HEK293 (cell line): ENCODE results near the gene GJC2.

Experiments
- BCL11A ChIP-seq: fragments of 450-650 bp; formaldehyde crosslinking; IDR thresholded peaks from 2 replicates; pipeline ENCODE4 v1.5.1; 2016; ENCODE audit warnings: low read depth, missing biosample characterization, missing genetic modification characterization
- HOXA7 ChIP-seq: sonication (generic); formaldehyde crosslinking; IDR thresholded peaks from 2 replicates; pipeline ENCODE4 v1.8.1; 2022; ENCODE audit warnings: missing genetic modification reagents, borderline replicate concordance
- KLF10 ChIP-seq: fragments of 450-650 bp; IDR thresholded peaks from 2 replicates; pipeline ENCODE4 v1.5.1; 2018; ENCODE audit warnings: missing biosample characterization, mild to moderate bottlenecking, missing genetic modification characterization
- OSR2 ChIP-seq: fragments of 450-650 bp; formaldehyde crosslinking; IDR thresholded peaks from 2 replicates; pipeline ENCODE4 v1.5.1; 2016; ENCODE audit warnings: missing biosample characterization, missing genetic modification characterization
- SALL2 ChIP-seq: fragments of 450-650 bp; formaldehyde crosslinking; IDR thresholded peaks from 2 replicates; pipeline ENCODE4 v1.5.0; 2017; ENCODE audit warnings: missing biosample characterization, mild to moderate bottlenecking, missing genetic modification characterization, borderline replicate concordance
- ZEB2 ChIP-seq: fragments of 450-650 bp; formaldehyde crosslinking; IDR thresholded peaks from 2 replicates; pipeline ENCODE4 v1.5.1; 2016; ENCODE audit warnings: missing biosample characterization, missing genetic modification characterization
- ZNF114 ChIP-seq: fragments of 450-650 bp; formaldehyde crosslinking; IDR thresholded peaks from 2 replicates; pipeline ENCODE4 v1.5.0; 2017; ENCODE audit warnings: missing biosample characterization, missing genetic modification characterization
- ZNF132 ChIP-seq: fragments of 450-650 bp; formaldehyde crosslinking; IDR thresholded peaks from 2 replicates; pipeline ENCODE4 v1.5.1; 2017; ENCODE audit warnings: missing biosample characterization, missing genetic modification characterization, borderline replicate concordance
- ZNF146 ChIP-seq: fragments of 450-650 bp; formaldehyde crosslinking; IDR thresholded peaks from 2 replicates; pipeline ENCODE4 v1.5.1; 2016; ENCODE audit warnings: missing biosample characterization, missing genetic modification characterization
- ZNF221 ChIP-seq: fragments of 450-650 bp; formaldehyde crosslinking; IDR thresholded peaks from 2 replicates; pipeline ENCODE4 v1.5.1; 2017; ENCODE audit warnings: missing biosample characterization, missing genetic modification characterization, borderline replicate concordance
- ZNF416 ChIP-seq: fragments of 450-650 bp; formaldehyde crosslinking; IDR thresholded peaks from 2 replicates; pipeline ENCODE4 v1.5.1; 2016; ENCODE audit warnings: missing biosample characterization, missing genetic modification characterization
- ZNF529 ChIP-seq: fragments of 450-650 bp; formaldehyde crosslinking; IDR thresholded peaks from 2 replicates; pipeline ENCODE4 v1.5.1; 2017; ENCODE audit warnings: missing genetic modification characterization, missing biosample characterization; ENCODE audit not compliant: insufficient replicate concordance
- ZNF530 ChIP-seq: fragments of 450-650 bp; formaldehyde crosslinking; IDR thresholded peaks from 2 replicates; pipeline ENCODE4 v1.5.1; 2016; ENCODE audit warnings: low read depth, missing biosample characterization, missing genetic modification characterization
- ZNF549 ChIP-seq: fragments of 450-650 bp; IDR thresholded peaks from 2 replicates; pipeline ENCODE4 v1.5.1; 2018; ENCODE audit warnings: missing biosample characterization, missing genetic modification characterization, mild to moderate bottlenecking, inconsistent platforms, moderate library complexity
- ZNF660 ChIP-seq: fragments of 450-650 bp; IDR thresholded peaks from 2 replicates; pipeline ENCODE4 v1.5.1; 2018; ENCODE audit warnings: missing biosample characterization, mild to moderate bottlenecking, missing genetic modification characterization
- ZNF768 ChIP-seq: fragments of 450-650 bp; formaldehyde crosslinking; IDR thresholded peaks from 2 replicates; pipeline ENCODE4 v1.5.1; 2018; ENCODE audit warnings: missing biosample characterization, mild to moderate bottlenecking, missing genetic modification characterization
- ZNF776 ChIP-seq: fragments of 450-650 bp; formaldehyde crosslinking; IDR thresholded peaks from 2 replicates; pipeline ENCODE4 v1.5.0; 2017; ENCODE audit warnings: missing biosample characterization, missing genetic modification characterization, borderline replicate concordance
- TF ChIP-seq, protein P1 (sequence below): fragments of 450-650 bp; formaldehyde crosslinking; IDR thresholded peaks from 2 replicates; pipeline ENCODE4 v1.5.1; 2016; ENCODE audit warnings: missing biosample characterization, missing genetic modification characterization
- TF ChIP-seq, protein P2 (sequence below): fragments of 450-650 bp; formaldehyde crosslinking; IDR thresholded peaks from 2 replicates; pipeline ENCODE4 v1.5.1; 2017; ENCODE audit warnings: missing biosample characterization, missing genetic modification characterization
- TF ChIP-seq, protein P3 (sequence below): fragments of 450-650 bp; IDR thresholded peaks from 2 replicates; pipeline ENCODE4 v1.5.1; 2018; ENCODE audit warnings: missing biosample characterization, mild to moderate bottlenecking, missing genetic modification characterization
- TF ChIP-seq, protein P4 (sequence below): fragments of 450-650 bp; formaldehyde crosslinking; IDR thresholded peaks from 2 replicates; pipeline ENCODE4 v1.5.1; 2016; ENCODE audit warnings: missing biosample characterization, missing genetic modification characterization, borderline replicate concordance
- TF ChIP-seq, protein P5 (sequence below): fragments of 450-650 bp; formaldehyde crosslinking; IDR thresholded peaks from 2 replicates; pipeline ENCODE4 v1.5.1; 2016; ENCODE audit warnings: missing biosample characterization, missing genetic modification characterization
- TF ChIP-seq, protein P6 (sequence below): fragments of 450-650 bp; formaldehyde crosslinking; IDR thresholded peaks from 2 replicates; pipeline ENCODE4 v1.5.1; 2016; ENCODE audit warnings: missing biosample characterization, missing genetic modification characterization

Gene GJC2

DNA sequence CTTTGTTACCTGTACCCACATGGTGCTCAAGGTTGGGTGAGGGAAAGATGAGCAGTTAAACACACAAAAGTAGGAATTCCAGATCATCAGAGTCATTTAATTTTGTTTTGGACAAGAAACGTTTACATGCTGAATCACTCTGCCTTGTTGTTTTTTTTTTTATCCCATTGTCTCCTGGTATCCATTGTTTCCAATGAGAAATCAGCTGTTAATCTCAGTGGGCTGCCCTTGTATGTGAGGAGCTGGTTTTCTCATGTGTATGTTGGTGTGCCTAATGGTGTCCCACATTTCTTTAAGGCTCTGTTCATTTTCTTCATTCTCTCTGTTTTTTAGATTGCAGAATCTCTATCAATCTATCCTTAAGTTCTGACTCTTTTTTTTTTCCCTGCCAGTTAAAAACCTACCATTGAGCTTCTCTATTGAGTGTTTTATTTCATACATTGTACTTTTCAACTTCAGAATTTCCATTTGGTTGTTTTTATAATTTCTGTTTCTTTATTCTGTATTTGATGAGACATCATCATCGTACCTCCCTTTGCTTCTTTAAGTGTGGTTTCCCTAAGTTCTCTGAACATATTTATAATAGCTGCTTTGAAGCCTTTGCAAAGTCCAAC, 49.4 kb downstream of the GJC2 start (continued):
- TF ChIP-seq ZNF660 (no peak), OSR2 (no peak), ZNF768 (no peak), ZNF132 (tag by site-specific recombination) (no peak), HOXA7 (CRISPR knock-in tag) (no peak), ZEB2 (tag by site-specific recombination) (no peak), ZNF146 (no peak), ZNF221 (tag by site-specific recombination) (no peak), SALL2 (tag by site-specific recombination) (no peak), ZNF549 (tag by site-specific recombination) (peak; percentile 70), ZNF530 (tag by site-specific recombination) (no peak), ZNF529 (tag by site-specific recombination) (peak; percentile 88), ZNF416 (tag by site-specific recombination) (no peak), ZNF114 (tag by site-specific recombination) (no peak), BCL11A (tag by site-specific recombination) (no peak), KLF10 (no peak), ZNF776 (no peak)
- TF ChIP-seq, protein P1, sequence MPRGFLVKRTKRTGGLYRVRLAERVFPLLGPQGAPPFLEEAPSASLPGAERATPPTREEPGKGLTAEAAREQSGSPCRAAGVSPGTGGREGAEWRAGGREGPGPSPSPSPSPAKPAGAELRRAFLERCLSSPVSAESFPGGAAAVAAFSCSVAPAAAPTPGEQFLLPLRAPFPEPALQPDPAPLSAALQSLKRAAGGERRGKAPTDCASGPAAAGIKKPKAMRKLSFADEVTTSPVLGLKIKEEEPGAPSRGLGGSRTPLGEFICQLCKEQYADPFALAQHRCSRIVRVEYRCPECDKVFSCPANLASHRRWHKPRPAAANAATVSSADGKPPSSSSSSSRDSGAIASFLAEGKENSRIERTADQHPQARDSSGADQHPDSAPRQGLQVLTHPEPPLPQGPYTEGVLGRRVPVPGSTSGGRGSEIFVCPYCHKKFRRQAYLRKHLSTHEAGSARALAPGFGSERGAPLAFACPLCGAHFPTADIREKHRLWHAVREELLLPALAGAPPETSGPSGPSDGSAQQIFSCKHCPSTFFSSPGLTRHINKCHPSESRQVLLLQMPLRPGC (tag by site-specific recombination), result no peak
- TF ChIP-seq, protein P2, sequence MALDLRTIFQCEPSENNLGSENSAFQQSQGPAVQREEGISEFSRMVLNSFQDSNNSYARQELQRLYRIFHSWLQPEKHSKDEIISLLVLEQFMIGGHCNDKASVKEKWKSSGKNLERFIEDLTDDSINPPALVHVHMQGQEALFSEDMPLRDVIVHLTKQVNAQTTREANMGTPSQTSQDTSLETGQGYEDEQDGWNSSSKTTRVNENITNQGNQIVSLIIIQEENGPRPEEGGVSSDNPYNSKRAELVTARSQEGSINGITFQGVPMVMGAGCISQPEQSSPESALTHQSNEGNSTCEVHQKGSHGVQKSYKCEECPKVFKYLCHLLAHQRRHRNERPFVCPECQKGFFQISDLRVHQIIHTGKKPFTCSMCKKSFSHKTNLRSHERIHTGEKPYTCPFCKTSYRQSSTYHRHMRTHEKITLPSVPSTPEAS (tag by site-specific recombination), result no peak
- TF ChIP-seq, protein P3, sequence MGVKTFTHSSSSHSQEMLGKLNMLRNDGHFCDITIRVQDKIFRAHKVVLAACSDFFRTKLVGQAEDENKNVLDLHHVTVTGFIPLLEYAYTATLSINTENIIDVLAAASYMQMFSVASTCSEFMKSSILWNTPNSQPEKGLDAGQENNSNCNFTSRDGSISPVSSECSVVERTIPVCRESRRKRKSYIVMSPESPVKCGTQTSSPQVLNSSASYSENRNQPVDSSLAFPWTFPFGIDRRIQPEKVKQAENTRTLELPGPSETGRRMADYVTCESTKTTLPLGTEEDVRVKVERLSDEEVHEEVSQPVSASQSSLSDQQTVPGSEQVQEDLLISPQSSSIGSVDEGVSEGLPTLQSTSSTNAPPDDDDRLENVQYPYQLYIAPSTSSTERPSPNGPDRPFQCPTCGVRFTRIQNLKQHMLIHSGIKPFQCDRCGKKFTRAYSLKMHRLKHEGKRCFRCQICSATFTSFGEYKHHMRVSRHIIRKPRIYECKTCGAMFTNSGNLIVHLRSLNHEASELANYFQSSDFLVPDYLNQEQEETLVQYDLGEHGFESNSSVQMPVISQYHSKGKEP (tag by site-specific recombination), result 0 out of 2 replicates have a peak, but pooled peaks have one; percentile 6
- TF ChIP-seq, protein P4, sequence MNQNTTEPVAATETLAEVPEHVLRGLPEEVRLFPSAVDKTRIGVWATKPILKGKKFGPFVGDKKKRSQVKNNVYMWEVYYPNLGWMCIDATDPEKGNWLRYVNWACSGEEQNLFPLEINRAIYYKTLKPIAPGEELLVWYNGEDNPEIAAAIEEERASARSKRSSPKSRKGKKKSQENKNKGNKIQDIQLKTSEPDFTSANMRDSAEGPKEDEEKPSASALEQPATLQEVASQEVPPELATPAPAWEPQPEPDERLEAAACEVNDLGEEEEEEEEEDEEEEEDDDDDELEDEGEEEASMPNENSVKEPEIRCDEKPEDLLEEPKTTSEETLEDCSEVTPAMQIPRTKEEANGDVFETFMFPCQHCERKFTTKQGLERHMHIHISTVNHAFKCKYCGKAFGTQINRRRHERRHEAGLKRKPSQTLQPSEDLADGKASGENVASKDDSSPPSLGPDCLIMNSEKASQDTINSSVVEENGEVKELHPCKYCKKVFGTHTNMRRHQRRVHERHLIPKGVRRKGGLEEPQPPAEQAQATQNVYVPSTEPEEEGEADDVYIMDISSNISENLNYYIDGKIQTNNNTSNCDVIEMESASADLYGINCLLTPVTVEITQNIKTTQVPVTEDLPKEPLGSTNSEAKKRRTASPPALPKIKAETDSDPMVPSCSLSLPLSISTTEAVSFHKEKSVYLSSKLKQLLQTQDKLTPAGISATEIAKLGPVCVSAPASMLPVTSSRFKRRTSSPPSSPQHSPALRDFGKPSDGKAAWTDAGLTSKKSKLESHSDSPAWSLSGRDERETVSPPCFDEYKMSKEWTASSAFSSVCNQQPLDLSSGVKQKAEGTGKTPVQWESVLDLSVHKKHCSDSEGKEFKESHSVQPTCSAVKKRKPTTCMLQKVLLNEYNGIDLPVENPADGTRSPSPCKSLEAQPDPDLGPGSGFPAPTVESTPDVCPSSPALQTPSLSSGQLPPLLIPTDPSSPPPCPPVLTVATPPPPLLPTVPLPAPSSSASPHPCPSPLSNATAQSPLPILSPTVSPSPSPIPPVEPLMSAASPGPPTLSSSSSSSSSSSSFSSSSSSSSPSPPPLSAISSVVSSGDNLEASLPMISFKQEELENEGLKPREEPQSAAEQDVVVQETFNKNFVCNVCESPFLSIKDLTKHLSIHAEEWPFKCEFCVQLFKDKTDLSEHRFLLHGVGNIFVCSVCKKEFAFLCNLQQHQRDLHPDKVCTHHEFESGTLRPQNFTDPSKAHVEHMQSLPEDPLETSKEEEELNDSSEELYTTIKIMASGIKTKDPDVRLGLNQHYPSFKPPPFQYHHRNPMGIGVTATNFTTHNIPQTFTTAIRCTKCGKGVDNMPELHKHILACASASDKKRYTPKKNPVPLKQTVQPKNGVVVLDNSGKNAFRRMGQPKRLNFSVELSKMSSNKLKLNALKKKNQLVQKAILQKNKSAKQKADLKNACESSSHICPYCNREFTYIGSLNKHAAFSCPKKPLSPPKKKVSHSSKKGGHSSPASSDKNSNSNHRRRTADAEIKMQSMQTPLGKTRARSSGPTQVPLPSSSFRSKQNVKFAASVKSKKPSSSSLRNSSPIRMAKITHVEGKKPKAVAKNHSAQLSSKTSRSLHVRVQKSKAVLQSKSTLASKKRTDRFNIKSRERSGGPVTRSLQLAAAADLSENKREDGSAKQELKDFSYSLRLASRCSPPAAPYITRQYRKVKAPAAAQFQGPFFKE, result no peak
- TF ChIP-seq, protein P5, sequence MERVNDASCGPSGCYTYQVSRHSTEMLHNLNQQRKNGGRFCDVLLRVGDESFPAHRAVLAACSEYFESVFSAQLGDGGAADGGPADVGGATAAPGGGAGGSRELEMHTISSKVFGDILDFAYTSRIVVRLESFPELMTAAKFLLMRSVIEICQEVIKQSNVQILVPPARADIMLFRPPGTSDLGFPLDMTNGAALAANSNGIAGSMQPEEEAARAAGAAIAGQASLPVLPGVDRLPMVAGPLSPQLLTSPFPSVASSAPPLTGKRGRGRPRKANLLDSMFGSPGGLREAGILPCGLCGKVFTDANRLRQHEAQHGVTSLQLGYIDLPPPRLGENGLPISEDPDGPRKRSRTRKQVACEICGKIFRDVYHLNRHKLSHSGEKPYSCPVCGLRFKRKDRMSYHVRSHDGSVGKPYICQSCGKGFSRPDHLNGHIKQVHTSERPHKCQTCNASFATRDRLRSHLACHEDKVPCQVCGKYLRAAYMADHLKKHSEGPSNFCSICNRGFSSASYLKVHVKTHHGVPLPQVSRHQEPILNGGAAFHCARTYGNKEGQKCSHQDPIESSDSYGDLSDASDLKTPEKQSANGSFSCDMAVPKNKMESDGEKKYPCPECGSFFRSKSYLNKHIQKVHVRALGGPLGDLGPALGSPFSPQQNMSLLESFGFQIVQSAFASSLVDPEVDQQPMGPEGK (tag by site-specific recombination), result no peak
- TF ChIP-seq, protein P6, sequence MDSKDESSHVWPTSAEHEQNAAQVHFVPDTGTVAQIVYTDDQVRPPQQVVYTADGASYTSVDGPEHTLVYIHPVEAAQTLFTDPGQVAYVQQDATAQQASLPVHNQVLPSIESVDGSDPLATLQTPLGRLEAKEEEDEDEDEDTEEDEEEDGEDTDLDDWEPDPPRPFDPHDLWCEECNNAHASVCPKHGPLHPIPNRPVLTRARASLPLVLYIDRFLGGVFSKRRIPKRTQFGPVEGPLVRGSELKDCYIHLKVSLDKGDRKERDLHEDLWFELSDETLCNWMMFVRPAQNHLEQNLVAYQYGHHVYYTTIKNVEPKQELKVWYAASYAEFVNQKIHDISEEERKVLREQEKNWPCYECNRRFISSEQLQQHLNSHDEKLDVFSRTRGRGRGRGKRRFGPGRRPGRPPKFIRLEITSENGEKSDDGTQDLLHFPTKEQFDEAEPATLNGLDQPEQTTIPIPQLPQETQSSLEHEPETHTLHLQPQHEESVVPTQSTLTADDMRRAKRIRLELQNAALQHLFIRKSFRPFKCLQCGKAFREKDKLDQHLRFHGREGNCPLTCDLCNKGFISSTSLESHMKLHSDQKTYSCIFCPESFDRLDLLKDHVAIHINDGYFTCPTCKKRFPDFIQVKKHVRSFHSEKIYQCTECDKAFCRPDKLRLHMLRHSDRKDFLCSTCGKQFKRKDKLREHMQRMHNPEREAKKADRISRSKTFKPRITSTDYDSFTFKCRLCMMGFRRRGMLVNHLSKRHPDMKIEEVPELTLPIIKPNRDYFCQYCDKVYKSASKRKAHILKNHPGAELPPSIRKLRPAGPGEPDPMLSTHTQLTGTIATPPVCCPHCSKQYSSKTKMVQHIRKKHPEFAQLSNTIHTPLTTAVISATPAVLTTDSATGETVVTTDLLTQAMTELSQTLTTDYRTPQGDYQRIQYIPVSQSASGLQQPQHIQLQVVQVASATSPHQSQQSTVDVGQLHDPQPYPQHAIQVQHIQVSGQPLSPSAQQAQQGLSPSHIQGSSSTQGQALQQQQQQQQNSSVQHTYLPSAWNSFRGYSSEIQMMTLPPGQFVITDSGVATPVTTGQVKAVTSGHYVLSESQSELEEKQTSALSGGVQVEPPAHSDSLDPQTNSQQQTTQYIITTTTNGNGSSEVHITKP (tag by site-specific recombination), result no peak
